ENCODE results near the gene CFAP20. TPM values are rescaled to one million over a fixed set of nuclear protein-coding genes. Genes with fewer than 3 reads are reported as not detected.
"Not testable (repeated sequence)": the region's sequence is repeated elsewhere in the genome, so short reads cannot be mapped to it uniquely, and the experiment has no call there.

The CFAP20 gene
- total RNA-seq, 1 donor from 2014 or later = 73.1 TPM

GRCh38 chr16:58076514-58076913 lies 52.7 kb downstream of the CFAP20 start:
- H3K27ac Mint-ChIP-seq (ENCODE audit: unreplicated experiment) = no peak overlapping the region
- peaks cover 11% of the 10 kb centered on the region for H3K9me3 Mint-ChIP-seq
- DNase-seq (ENCODE audit: low read depth, low spot score) = no peak
- TF ChIP-seq CTCF (conservative IDR thresholded peaks at IDR 0.05) = no peak
- peaks cover 6% of the 10 kb centered on the region for H3K36me3 Mint-ChIP-seq (ENCODE audit: low read depth)
- no peak overlapping the region for H3K4me3 Mint-ChIP-seq
- no peaks in the 10 kb centered on the region for H3K27me3 Mint-ChIP-seq (ENCODE audit: low read depth)
- peaks cover 6% of the 10 kb centered on the region for H3K4me1 Mint-ChIP-seq

- Mint-ChIP-seq H3K9me3 (peaks cover 11% of the 10 kb centered on the region), H3K36me3 (ENCODE audit: low read depth) (peaks cover 6% of the 10 kb centered on the region), H3K4me1 (peaks cover 6% of the 10 kb centered on the region), H3K27ac (ENCODE audit: unreplicated experiment) (no peak overlapping the region), H3K4me3 (no peak overlapping the region), H3K27me3 (ENCODE audit: low read depth) (no peaks in the 10 kb centered on the region)
- TF ChIP-seq CTCF (conservative IDR thresholded peaks at IDR 0.05) = no peak
- DNase-seq (ENCODE audit: low read depth, low spot score) = no peak
These were observed 54.5 kb downstream of the CFAP20 start for GRCh38 chr16:58074657-58075056.

- H3K27me3 Mint-ChIP-seq (ENCODE audit: low read depth); DNase-seq (ENCODE audit: low read depth, low spot score); H3K4me1 Mint-ChIP-seq; H3K36me3 Mint-ChIP-seq (ENCODE audit: low read depth); H3K27ac Mint-ChIP-seq (ENCODE audit: unreplicated experiment); H3K4me3 Mint-ChIP-seq: not testable (repeated sequence)
- peaks cover 11% of the 10 kb centered on the region for H3K9me3 Mint-ChIP-seq
These were observed 56.1 kb downstream of the CFAP20 start for GRCh38 chr16:58073086-58073485.

GRCh38 chr16:58072134-58072533 lies 57.0 kb downstream of the CFAP20 start:
- not testable (repeated sequence) for H3K4me1 Mint-ChIP-seq; H3K36me3 Mint-ChIP-seq (ENCODE audit: low read depth); H3K27me3 Mint-ChIP-seq (ENCODE audit: low read depth); H3K27ac Mint-ChIP-seq (ENCODE audit: unreplicated experiment); H3K4me3 Mint-ChIP-seq; DNase-seq (ENCODE audit: low read depth, low spot score)
- H3K9me3 Mint-ChIP-seq = peaks cover 11% of the 10 kb centered on the region

GRCh38 chr16:58070585-58070984 lies 58.6 kb downstream of the CFAP20 start:
- DNase-seq (ENCODE audit: low read depth, low spot score) = no peak
- no peak overlapping the region for H3K27ac Mint-ChIP-seq (ENCODE audit: unreplicated experiment)
- H3K9me3 Mint-ChIP-seq = peaks cover 4% of the 10 kb centered on the region
- H3K27me3 Mint-ChIP-seq (ENCODE audit: low read depth) = no peaks in the 10 kb centered on the region
- H3K4me3 Mint-ChIP-seq = no peak overlapping the region
- H3K36me3 Mint-ChIP-seq (ENCODE audit: low read depth) = no peaks in the 10 kb centered on the region
- no peaks in the 10 kb centered on the region for H3K4me1 Mint-ChIP-seq
- TF ChIP-seq CTCF (conservative IDR thresholded peaks at IDR 0.05) = no peak

Other genes with a start within 250 kb of the CFAP20 start
- 0.21 and 0.57 TPM in 2 replicates for gene CNGB1, start 158.3 kb downstream of the CFAP20 start, total RNA-seq
- gene ZNF319, start 128.7 kb downstream of the CFAP20 start, total RNA-seq = 13.9 and 15.5 TPM in 2 replicates
- 74.8 and 77.5 TPM in 2 replicates for gene USB1, start 128.0 kb downstream of the CFAP20 start, total RNA-seq
- gene MMP15, start 103.6 kb downstream of the CFAP20 start, total RNA-seq = 36.6 and 38.9 TPM in 2 replicates
- gene CSNK2A2, start 68.7 kb upstream of the CFAP20 start, total RNA-seq = 116 and 118 TPM in 2 replicates
- not detected in 2 replicates for gene PRSS54, start 165.6 kb upstream of the CFAP20 start, total RNA-seq